ENCODE measurements around the gene LAGE3. TPM values are rescaled to one million over a fixed set of nuclear protein-coding genes. Genes with fewer than 3 reads are reported as not detected.

The LAGE3 gene
- polyA plus RNA-seq, 1 donor: 13.6 TPM

DNA sequence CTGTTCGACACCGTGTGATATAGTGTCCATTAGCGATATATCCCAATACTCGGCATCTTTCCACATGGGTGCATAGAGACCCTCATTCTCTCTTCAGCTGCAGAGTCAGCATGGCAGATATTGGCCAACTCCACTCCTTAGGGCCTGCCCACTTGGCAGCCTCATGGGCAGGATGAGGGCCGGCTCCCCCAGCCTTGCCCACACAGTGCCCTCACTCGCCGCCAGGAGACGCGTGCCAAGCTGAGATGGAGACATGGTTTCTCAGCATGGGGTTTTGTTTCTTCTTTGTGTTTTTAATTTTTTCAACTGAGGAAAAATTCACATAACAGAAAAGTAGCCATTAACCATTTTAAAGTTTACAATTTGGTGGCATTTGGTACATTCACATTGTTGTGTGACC, 26.3 kb downstream of the LAGE3 start:
- DNase-seq: no peak

DNA sequence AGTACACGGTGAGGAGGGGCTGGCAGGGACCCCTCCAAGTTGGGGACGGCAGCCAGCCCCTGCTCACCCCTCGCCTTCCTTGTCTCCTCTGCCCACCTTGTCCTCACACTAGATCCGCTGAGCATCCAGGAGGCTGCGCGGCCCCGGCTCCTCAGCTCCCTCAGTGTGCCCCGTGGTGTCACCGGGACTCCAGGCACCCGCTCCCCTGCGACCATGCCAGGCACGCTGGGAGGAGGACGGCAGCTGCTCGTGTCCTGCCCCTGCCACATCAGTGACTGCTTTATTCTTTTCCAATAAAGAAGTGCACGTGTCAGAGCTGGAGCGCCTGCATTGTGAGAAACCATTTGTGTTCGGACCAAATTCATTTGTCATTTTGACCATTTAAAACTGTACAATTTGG, 28.8 kb downstream of the LAGE3 start:
- no peak for DNase-seq

DNA sequence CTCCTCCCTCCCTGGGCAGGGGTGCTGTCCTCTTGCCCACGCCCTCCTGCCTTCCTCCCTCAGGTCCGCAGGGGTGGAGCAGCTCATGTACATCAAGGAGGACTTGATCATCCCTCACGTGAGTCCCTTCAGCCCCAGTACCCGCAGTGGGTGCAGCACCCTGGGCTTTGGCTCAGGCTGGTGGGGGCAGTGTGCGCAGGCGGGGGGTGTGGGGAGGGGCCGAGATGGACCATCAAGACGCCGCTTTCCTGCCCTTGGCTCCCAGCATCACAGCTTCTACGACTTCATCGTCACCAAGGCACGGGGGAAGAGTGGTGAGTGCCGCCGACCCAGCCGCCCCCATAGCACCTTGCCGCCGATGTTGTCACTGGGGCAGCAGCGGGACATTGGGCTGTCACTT, 29.5 kb downstream of the LAGE3 start:
- DNase-seq: no peak

DNA sequence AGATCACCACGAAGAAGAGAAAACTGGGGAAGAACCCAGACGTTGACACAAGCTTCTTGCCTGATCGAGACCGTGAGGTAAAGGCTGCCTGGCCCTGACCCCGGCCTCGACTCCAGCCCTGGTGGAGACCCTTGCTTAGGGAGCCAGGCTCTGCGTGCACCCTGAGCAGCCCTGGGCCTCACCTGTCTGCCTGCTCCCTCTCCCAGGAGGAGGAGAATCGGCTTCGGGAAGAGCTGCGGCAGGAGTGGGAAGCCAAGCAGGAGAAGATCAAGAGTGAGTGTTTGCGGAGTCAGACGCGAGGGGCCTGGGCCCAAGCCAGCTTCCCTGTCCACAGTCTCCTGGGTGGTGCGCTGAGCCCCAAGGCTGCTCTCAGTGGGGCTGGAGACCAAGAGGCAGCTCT, 30.6 kb downstream of the LAGE3 start:
- no peak for DNase-seq

DNA sequence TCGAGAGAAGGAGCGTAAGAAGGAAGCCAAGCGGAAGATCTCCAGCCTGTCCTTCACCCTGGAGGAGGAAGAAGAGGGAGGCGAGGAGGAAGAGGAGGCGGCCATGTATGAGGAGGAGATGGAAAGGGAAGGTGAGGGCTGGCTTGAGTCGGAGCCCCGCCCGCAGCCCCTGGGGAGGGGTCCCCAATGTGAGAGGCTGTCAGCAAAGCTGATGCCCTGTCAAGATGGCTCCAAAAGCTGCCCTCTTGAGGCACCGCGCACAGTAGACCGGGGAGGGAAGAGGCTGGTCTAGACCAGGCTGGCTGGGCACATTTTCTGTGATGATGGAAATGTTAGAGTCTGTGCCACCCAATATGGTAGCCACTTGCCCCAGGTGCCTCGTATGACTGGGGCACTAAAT, 32.7 kb downstream of the LAGE3 start:
- DNase-seq: no peak

DNA sequence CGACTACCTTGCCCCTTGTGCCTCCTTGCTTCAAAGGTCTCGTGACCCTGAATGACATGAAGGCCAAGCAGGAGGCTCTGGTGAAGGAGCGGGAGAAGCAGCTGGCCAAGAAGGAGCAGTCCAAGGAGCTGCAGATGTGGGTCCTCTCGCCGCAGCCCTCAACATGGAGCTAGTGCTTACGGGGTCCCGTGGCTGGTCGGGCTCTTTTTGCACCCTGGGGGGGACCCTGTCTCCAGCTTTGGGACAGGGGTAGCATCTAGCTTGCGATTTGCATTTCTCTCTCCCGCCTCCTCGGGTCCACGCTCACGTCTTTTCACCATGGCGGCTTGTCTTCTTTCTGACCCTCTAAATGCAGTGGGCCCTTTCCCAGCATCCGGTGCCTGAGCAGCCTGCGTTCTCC, 33.3 kb downstream of the LAGE3 start:
- no peak for DNase-seq

DNA sequence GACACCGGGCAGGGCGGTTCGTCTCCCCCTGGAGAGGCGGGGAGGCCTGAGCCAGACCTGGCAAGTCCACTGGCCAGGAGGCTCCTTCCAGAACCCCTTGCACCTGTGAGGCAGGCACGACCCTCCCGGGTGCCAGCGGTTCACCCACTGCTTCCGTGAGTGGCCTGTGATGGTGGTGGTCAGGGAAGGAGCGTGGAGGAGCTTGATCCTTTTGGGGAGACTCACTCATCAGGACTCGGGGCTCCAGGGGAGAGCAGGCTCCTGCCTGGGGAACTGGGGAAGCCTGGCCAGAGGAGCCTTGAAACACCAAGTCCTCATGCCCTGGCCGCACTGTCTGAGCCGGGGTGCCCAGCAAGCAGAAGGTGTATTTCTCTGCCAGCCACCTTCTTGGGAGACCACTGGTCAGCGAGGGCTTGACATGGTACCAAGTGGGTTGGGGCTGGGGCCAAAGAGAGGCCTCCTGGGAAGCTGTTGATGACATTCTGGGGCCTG, 34.3 kb downstream of the LAGE3 start:
- no peak for DNase-seq

DNA sequence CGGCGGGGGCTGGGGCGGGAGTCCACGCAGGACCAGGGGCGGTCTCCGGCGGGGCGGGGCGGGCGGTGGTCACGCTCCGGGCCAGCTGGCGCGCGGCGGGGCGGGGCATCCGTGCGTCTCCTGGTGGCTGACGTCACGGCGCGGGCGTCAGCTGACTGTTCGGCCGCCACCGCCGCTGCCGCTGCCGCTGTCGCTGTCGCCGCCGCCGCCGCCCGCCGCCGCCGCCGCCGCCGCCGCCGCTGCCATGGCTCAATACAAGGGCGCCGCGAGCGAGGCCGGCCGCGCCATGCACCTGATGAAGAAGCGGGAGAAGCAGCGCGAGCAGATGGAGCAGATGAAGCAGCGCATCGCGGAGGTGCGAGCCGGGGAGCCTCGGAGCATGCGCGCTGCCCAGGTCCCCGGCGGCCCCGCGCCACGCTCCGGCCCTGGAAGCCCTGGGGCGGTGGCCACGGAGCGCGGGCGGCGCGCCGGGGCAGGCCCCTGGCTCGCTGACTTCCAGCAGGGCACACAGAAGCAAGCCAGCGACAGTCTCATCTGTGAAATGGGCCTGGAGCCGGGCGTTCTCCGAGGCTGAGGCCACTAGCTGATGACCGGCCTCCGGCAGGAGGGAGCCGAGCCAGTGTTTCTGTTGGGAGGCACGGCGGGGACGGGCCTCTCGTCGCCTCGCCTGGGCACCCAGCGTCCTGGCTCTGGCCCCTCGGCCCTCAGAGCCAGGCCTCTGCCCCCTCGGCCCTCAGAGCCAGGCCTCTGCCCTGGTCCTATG, 34.9 kb downstream of the LAGE3 start, which contains the start of gene FAM50A:
TSS of gene FAM50A (plus strand) at position 150 of the 763 bp plus-strand sequence. CDS start at position 245, 95 bp downstream.
- DNase-seq: peak; percentile 76

DNA sequence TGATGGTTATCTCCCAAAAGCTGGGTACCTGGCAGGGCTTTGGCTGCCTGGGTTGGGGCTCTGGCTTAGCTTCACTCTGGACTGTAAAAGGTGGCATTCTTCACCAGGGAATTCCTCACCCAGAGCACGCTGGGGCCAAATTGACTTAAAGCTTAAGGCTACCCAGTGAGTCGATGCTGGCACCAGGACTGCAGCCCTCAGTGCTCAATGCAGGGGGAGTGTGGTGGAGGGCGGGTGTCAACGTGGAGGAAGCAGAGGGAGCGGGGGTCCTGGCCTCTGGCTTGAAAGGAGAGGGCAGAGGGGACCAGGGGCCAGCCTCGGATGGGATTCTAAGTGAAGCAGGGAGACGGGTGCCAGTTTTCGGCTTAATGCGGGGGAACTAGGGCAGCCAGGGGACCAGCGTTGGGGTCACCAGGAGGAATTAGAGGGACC, 35.6 kb downstream of the LAGE3 start:
- no peak for DNase-seq

DNA sequence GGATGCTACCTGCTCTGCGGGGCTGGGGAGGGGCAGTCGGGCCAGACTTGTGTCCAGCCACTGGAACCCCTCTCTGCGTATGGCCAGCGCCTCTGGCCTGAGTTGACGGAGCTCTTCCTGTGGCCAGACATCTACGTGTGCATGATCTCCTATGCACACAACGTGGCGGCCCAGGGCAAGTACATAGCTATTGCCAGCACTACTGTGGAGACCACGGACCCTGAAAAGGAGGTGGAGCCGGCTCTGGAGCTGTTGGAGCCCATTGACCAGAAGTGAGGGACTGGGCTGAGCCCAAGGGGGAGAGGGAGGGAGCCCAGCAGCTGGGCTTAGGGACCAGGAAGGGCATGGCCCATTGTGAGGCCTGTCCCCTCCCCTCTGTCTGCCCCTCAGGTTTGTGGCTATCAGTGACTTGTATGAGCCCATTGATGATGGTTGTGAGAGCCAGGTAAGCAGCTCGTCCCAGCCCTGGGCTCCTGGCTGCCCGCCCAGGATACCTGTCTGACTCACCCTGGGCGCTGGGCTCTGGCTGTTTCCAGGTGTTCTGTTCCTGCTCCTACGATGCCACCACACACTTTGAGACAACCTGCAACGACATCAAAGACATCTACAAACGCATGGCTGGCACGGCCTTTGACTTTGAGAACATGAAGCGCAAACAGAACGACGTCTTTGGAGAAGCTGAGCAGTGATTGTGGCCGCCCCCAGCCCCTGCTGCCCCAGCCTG, 36.9 kb downstream of the LAGE3 start:
- no peak for DNase-seq

DNA sequence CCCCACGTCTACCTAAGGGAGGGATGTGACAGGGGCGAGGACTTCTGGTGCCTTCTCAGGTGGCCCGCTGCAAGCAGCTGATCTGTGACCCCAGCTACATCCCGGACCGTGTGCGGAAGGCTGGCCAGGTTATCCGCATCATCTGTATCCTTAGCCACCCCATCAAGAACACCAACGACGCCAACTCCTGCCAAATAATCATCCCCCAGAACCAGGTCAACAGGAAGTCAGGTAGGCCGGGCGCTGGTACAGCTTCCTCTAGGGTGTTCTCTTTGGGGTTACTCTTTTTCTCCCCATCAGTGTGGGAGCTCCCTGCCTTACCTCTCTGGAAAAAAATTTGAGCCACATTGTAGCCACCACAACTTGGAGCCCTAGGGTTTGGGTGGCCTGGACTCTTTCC, 37.5 kb downstream of the LAGE3 start:
- no peak for DNase-seq

DNA sequence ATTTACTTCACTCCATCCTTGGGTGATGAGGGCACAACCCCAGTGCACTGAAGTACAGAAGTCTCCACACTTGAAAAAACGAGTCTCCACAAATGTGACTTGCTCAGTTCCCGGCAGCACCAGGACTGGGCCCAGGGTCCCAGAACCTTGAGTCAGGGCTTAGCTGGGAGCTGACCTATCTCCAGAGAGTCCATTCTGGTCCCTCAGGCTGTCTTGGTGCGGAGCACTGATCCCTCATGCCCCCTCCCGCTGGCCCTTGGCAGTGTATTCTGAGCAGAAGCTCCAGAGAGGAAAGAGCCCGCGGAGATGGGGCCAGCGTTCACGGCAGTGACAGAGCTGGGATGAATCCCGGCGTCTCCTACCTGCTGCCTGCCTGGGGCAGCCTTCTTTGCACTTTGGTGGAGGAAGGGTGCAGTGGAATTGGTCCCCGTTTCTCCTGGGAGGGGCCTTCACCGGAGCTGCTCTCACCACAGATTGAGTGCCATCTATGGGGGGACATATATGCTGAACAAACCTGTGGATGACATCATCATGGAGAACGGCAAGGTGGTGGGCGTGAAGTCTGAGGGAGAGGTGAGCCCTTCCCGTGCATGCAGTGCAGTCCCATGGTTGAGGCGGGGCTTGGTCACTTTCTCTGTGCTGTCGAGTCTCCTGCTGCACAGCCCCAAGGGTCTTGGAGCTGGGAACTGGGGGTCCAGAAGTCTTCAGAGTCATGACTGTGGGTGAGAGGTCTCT, 38.3 kb downstream of the LAGE3 start:
- DNase-seq: no peak

DNA sequence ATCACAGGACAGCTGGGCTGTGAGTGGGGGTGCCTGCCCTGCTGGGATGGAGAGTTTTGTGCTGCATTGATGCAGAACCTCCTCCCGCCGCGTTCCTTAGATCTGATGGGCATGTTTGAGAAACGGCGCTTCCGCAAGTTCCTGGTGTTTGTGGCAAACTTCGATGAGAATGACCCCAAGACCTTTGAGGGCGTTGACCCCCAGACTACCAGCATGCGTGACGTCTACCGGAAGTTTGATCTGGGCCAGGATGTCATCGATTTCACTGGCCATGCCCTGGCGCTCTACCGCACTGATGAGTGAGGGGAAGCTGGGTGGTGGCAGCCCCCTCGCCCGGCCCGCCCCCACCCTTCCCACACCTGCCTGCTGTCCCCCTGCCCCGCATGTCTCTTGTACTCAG, 39.2 kb downstream of the LAGE3 start:
- DNase-seq: no peak

DNA sequence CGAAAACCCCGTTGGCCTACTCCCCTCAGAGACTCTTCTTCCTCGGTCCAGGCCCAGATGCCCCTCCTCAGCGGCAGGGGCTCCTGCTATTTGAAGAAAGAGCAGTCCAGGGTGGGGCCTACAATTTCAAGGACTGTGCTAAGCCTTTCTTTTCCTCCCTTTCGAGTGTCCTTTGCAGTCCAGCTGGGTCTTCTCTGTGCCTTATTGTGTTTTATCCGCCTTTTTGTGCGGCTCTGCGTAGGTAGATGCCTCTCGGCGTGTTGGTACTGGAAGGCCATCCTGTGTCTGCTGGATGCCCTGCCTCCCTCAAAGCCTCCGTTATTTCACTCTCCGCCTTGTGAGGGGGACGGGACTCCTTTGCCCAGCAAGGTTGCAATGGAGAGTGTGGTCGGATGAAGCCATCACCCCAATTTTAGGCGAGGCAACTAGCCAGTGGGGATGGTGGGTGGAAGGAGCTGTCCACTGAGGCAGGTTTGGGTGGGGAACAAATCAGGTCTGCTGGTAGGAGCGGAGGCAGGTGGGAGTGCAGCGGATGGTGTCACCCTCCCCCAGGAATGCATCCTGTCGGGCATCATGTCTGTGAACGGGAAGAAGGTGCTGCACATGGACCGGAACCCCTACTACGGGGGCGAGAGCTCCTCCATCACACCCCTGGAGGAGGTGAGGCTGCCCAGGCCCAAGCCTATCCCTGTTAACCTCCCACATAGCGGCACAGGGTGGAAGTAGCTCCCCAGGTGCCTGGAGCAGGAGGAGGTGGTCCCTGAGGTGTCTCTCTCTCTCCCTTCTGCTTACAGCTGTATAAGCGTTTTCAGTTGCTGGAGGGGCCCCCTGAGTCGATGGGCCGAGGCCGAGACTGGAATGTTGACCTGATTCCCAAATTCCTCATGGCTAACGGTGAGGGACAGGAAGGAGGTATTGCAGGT, 40.8 kb downstream of the LAGE3 start:
- DNase-seq: no peak

DNA sequence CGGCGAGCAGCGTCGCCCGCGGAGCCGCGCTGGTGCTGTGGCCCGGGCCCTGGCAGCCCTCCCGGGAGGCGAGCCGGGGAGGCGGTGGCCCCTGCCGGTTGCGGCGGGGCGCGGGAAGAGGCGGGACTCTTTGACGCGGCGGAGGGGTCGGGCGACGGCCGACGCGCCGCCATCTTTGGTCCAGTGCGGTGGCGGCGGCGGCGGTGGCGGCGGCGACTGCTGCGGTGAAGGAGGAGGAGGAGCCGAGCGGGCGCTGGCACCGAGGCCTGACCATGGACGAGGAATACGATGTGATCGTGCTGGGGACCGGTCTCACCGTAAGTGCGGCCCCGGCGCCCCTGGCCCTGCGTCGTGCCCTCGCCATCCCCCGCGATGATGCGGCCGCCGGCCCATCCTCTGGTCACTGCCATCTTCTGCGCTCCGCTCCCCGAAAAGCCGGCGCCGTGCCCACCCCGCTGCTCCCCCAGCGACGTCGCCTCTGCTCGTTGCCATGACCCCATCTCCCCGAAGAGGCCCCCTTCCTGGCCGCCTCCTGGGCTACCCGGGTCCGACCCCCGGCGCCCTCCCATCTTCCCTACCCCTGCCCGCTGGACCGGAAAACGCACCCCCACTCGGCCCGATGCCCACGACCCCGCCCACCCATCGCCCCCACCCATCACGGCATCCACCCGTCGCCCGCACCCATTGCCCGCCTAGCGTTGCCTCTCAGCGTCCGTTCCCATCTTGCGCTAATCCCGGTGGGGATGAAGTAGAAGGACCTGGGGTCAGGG, 41.9 kb downstream of the LAGE3 start, which contains the start of gene GDI1:
TSS of gene GDI1 (plus strand) at position 172 of the 770 bp plus-strand sequence. CDS start at position 273, 101 bp downstream.
- peak; percentile 44 for DNase-seq

DNA sequence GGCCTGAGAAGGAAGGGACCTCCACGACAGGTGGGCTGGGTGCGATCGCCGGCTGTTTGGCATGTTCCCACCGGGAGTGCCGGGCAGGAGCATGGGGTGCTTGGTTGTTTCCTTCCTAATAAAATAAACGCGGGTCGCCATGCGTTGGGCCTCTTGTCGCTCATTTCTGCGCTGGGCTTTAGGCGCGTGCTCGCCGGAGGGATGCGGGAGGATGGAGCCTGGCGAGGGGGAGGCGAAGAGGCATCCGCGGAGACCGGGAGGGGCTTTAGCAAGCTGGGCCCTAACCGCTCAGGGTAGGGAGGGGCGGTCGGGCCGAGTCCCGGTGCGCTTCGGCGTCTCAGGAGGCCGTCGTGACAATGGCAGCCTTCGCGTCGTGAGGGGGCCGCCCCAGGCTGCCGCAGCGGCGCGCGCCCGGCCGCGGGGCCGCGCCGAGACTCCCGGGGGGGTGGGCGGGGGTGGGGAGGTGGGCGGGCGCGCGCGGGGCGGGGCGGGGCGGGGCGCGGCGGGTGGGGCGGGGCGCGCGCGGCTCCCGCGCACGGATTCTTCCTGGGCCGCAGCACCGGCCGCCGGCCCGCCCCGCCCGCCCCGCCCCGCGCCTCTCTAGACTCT, 42.6 kb downstream of the LAGE3 start:
- DNase-seq: no peak

DNA sequence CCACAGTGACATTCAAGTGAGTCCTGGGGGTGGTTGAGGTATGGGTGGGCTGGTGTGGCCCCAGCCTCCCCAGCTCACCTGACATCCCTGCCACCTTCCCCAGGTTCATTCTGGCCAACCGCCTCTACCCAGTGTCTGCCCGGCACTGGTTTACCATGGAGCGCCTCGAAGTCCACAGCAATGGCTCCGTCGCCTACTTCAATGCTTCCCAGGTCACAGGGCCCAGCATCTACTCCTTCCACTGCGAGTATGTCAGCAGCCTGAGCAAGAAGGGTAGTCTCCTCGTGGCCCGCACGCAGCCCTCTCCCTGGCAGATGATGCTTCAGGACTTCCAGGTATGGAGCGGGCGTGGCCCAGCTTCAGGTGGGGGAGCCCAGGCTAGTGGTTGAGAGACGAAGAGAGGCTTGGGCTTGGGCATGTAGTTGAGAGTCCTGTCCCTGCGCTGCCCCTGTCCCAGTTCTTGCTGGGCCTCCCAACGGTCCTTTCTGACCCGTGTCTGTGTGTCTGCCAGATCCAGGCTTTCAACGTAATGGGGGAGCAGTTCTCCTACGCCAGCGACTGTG, 43.8 kb downstream of the LAGE3 start:
- DNase-seq: no peak

DNA sequence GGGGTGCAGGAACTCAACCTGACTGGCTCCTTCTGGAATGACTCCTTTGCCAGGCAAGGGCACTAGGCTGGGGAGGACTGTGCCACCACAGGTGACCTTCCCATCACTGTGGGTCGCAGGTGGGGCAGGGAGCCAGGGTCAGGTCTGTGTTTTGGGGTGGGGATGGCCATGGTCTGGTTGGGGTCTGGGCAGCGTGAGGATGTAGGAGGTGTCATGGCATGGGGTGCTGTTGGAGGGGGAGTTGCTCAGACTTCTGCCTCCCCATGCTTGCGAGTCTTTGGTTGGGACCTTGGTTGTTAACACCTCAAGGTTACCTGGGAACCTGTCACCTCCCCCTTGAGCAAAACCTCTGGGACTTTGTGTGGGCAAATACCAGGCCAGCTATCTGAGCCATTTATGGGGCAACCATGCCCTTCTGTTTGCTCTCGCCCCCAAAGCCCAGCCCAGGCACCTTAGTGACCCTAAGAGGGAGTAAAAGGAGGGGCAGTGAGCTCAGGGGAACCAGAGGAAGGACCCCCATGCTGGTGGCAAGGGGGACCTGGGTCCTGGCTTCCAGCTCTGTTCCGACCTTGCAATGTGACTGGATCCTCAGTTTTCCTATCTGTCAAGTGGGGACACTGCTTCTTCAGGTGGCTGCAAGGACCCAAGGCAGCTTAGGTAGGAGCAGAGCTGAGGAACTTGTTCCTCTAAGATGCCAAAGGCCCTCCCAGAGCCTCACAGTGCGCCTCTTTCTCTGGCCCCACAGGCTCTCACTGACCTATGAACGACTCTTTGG, 44.5 kb downstream of the LAGE3 start:
- DNase-seq: no peak

DNA sequence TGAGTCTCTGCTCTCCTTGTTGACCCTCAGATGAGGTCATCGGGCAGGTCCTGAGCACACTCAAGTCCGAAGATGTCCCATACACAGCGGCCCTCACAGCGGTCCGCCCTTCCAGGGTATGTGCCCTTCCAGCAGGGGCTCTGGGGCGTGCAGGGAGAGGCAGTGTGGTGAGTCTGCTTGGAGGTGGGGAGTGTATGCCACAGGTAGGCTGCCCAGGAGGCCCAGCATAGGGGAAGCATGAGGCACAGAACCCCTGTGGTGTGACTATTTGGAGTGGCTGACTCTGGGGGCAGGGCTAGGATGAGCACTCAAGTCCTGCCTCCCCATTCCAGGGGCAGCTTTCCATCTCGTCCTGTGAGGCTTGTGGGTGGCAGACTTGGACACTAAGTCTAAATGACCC, 45.5 kb downstream of the LAGE3 start:
- no peak for DNase-seq
